Psoas muscle (tissue), 8 donors: Measurements from ENCODE around the gene GAP43. TPM values are rescaled to one million over a fixed set of nuclear protein-coding genes. Genes with fewer than 3 reads are reported as not detected.

ENCODE experiments used
- ATAC-seq, 4 donors: fragments of 200-7000 bp; cut with Tn5 transposase; one replicate each; pipeline ENCODE4 v1.9.1; 2020; ENCODE audit warnings: moderate library complexity in 3 of 4, mild to moderate bottlenecking in 2 of 4
- DNase-seq, 2 donors: peaks; one replicate each; pipeline ENCODE4 v3.0.0-alpha.2; 2020
- H3K27ac ChIP-seq: fragments of 200-600 bp; one replicate; pipeline ENCODE4 v1.8.0; 2022
- H3K27me3 ChIP-seq, 3 donors: fragments of 200-600 bp in 1 of 3; one replicate each; pipeline versions ENCODE4 v1.6.1 to v1.8.0; 2013 to 2022; ENCODE audit warnings: low read length in 2 of 3, mild to moderate bottlenecking in 2 of 3, moderate library complexity in 1 of 3; ENCODE audit not compliant: insufficient read depth in 3 of 3
- H3K36me3 ChIP-seq, 2 donors: fragments of 200-600 bp in 1 of 2; one replicate each; pipeline versions ENCODE4 v1.6.1 to v1.8.0; 2013 to 2022; ENCODE audit warnings: low read depth in 1 of 2, mild to moderate bottlenecking in 1 of 2, moderate library complexity in 1 of 2; ENCODE audit not compliant: insufficient read depth in 1 of 2
- H3K4me1 ChIP-seq: fragments of 200-600 bp; one replicate; pipeline ENCODE4 v1.8.0; 2022
- H3K4me3 ChIP-seq: fragments of 200-600 bp; one replicate; pipeline ENCODE4 v1.8.0; 2022; ENCODE audit warnings: mild to moderate bottlenecking
- H3K9me3 ChIP-seq: fragments of 200-600 bp; one replicate; pipeline ENCODE4 v1.8.0; 2022
- WGBS, 3 donors: extraction: QIAGEN DNeasy Blood & Tissue Kit; methylation state at CpG; one replicate each; pipeline versions ENCODE4 v1.1.6 to v1.1.7; 2013; 5-methylcytosine and 5-hydroxymethylcytosine counted together
- intact Hi-C, 2 donors: fragments of 100-400 bp; cut with DNase I; formaldehyde crosslinking; loops; one replicate each; pipeline versions ENCODE4 v1.11.0 to v1.14.2; 2022
- polyA plus RNA-seq, 3 donors: library from polyadenylated mRNA; stranded (reverse); fragments of 200-250 nt; gene quantifications; one replicate each; pipeline ENCODE4 v1.2.3, GENCODE V29; 2013
- total RNA-seq, 4 donors: library from RNA; stranded (reverse); fragmentation: NEBNext Ultra II Directional in 2 of 4; extraction: Animal tissue kit (Norgen Biotek cat#: 25700) in 2 of 4; gene quantifications; one replicate each; pipeline versions ENCODE4 v1.2.1 to v1.2.4, GENCODE V29; 2021 to 2023
- TF ChIP-seq, protein P1 (sequence below): fragments of 200-600 bp; IDR thresholded peaks from one replicate; pipeline ENCODE4 v1.8.0; 2022; ENCODE audit warnings: antibody characterized with exemption
- donor health status: healthy with polysubstance abuse.
- donor health status: DM: no; HTN: no; CAD: no; lungs with moderate emphysema.
- donor health status: Bipolar disorder and iron deficiency.
- donor health status: healthy.
- donor health status: DM: yes; HTN: yes; CAD: no.
- donor health status: DM: no; HTN: no; CAD: no.
- donor health status: DM: no; HTN: no; CAD: no.
- donor health status: DM: yes; HTN: yes; CAD: no.

Gene GAP43
- total and polyA plus RNA-seq, 7 donors = 0.05 to 0.56 (median 0.35) TPM; not detected in 2

DNA sequence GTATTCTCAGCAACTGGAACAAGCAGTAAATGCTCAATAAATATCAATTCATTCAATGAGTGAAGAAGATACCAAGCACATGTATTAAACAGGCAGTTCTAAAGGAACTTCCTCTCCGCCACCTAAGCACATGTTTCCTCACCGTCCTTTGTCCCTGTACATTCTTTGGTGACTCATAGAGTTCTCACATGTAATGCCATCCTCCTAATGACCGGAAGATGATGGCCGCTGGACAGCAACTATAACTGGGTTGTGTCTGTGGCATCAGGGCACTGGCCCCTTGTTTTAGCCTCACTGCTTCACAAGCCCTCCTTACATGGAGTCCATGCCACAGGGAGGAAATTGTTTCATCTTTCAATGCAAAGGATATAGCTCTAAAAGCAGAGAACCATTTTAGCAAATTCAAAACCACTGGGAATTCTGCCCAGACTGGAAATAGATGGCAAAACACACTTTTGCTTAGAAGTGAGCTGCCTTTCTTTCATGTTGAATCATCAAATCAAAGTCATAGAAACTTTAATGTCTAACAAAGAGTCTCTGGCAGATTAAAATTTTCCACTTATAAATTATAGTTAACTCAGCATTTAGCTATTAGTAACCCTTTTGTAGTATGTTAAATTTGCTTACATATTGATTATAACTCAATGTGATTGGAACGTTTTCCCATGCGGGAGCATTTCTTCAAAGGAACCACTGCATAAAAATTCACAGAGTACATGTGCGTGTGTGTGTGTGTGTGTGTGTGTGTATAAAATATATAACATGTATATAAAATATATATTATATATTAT lies 74.1 kb downstream of the GAP43 start:
- Histone ChIP-seq H3K4me1 (no peaks in the 10 kb centered on the region), H3K9me3 (no peaks in the 10 kb centered on the region), H3K4me3 (no peak overlapping the region), H3K36me3 (no peaks in the 10 kb centered on the region), H3K27ac (no peak overlapping the region), H3K27me3 (no peaks in the 10 kb centered on the region)
- DNase-seq (no peak), ATAC-seq (peak in 3 of 4 donors; percentile 40 to 70 (median 67))
- intact Hi-C loops = no loop called here
- WGBS, 3 donors = 80 to 85% (median 84%) methylated on average over 7 of the region's 7 CpGs
- TF ChIP-seq, protein P1, sequence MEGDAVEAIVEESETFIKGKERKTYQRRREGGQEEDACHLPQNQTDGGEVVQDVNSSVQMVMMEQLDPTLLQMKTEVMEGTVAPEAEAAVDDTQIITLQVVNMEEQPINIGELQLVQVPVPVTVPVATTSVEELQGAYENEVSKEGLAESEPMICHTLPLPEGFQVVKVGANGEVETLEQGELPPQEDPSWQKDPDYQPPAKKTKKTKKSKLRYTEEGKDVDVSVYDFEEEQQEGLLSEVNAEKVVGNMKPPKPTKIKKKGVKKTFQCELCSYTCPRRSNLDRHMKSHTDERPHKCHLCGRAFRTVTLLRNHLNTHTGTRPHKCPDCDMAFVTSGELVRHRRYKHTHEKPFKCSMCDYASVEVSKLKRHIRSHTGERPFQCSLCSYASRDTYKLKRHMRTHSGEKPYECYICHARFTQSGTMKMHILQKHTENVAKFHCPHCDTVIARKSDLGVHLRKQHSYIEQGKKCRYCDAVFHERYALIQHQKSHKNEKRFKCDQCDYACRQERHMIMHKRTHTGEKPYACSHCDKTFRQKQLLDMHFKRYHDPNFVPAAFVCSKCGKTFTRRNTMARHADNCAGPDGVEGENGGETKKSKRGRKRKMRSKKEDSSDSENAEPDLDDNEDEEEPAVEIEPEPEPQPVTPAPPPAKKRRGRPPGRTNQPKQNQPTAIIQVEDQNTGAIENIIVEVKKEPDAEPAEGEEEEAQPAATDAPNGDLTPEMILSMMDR = no peak

DNA sequence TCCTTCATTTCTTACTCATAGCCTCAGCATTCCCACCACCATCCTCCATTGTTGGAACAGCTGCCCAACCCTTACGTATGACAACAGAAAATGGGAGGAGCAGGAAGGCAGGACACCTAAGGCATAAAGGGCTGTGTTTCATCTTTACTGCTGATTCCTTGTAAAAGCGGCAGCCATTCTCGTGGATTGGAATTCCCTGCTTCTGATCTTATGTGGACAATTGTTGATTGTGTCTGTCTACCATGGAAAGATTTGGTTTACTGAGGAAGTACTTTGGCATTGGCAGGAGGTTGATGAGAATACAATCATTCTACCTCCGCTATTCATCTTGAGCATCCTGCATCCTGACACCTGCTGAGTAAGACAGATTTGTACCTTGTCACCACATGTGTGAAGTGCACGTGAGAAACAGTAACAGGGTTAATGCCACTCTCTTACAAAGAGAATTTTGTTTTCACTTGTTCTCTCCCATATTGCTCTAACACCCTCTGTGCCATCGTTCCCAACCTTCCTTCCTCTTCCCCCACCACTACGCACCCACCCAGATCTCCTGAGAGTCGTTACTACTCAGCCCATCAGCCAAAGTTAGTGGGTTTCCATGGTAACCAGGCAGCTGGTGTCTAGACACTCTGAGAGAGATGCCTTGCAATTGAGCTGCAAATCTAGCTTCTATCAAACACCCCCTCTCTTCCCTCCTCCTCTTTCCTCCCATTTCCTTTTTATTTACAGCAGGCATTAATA lies 75.7 kb downstream of the GAP43 start:
- no peak overlapping the region for H3K4me3 ChIP-seq
- ATAC-seq = no peak

DNA sequence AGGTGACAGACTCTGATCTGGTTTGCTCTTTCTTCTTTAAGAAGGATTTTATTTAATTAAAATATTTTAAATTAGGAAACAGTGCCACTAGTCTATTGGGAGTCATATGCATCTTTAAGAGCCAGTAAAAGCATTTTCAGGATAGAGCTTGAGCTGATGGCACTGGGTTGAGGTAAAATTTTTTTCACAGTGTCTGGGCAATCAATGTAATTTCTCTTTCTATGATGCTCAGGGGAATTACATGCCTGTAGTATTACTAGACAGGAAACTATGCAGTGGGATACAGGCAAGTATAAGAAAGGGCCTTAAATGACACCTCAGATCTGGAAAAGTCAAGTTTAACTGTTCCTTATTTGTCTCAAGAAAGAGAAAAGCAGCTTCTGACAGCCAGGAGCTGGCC lies 76.4 kb downstream of the GAP43 start:
- H3K4me3 ChIP-seq = no peak overlapping the region
- H3K27me3 ChIP-seq = no peaks in the 10 kb centered on the region
- H3K4me1 ChIP-seq = no peaks in the 10 kb centered on the region
- ATAC-seq (no peak), DNase-seq (no peak)
- intact Hi-C loops = no loop called here
- H3K27ac ChIP-seq = no peak overlapping the region
- H3K36me3 ChIP-seq = no peaks in the 10 kb centered on the region
- no peaks in the 10 kb centered on the region for H3K9me3 ChIP-seq
- TF ChIP-seq, protein P1 = no peak

More for the DNA sequence above, 75.7 kb downstream of the GAP43 start:
- no peak for DNase-seq
- intact Hi-C loops = no loop called here
- Histone ChIP-seq H3K4me1 (no peaks in the 10 kb centered on the region), H3K27me3 (no peaks in the 10 kb centered on the region), H3K27ac (no peak overlapping the region), H3K9me3 (no peaks in the 10 kb centered on the region), H3K36me3 (no peaks in the 10 kb centered on the region)
- WGBS, 3 donors = 54 to 61% (median 58%) methylated on average over 8 of the region's 8 CpGs
- TF ChIP-seq, protein P1 = no peak

DNA sequence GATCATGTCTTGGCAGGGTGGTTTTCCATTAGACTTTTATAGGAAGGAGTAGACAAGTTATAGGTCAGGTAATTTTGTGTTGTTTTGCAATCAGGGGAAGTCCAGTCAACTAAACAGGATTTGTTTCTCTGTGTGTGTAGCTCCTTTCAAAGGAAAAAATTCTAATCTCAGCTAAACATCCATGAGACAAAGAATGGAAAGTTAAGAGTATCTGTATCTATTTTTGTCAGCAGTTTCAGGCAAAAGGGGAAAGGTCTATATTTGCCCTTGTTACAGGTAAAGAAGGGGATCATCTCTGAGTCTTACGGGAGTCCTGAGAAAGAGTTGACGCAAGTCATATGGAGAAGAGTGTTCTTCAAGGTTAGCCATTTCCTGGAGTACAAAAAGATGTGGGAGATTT lies 79.3 kb downstream of the GAP43 start:
- H3K9me3 ChIP-seq = no peaks in the 10 kb centered on the region
- WGBS, 3 donors = 94 to 100% (median 99%) methylated on average over 2 of the region's 2 CpGs
- ATAC-seq (no peak), DNase-seq (no peak)
- TF ChIP-seq, protein P1 = no peak
- no peaks in the 10 kb centered on the region for H3K27me3 ChIP-seq
- no peaks in the 10 kb centered on the region for H3K36me3 ChIP-seq
- H3K27ac ChIP-seq = no peak overlapping the region
- H3K4me3 ChIP-seq = no peak overlapping the region
- no peaks in the 10 kb centered on the region for H3K4me1 ChIP-seq
- intact Hi-C loops = no loop called here
